ENCODE measurements around the gene LIFR. TPM values are rescaled to one million over a fixed set of nuclear protein-coding genes. Genes with fewer than 3 reads are reported as not detected.
"Not testable (repeated sequence)": the region's sequence is repeated elsewhere in the genome, so short reads cannot be mapped to it uniquely, and the experiment has no call there.

The LIFR gene
- total RNA-seq, 2 donors from 2014 or later: 68.5 to 120 TPM

DNA sequence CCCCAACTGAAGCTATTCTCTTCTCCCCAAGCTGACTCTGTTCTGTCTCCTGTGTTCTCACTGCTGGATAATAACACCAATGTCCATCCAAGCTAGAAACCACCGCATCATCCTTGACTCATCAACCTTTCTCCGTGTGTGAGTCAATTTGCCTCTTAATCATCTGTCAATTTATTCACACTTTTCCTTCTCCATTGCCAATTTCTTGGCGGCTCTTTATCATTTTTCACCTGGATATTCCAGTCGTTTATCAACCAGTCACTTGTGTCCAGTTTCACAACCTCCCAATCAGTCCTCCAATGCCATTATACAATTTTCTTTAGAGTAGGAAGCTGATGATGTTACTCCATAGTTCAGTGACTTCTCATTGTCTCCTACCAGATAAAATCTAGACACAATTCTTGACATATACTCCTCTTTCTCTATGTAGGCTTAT is 45.4 kb upstream of the LIFR start:
- H3K9me3 ChIP-seq: no peaks in the 10 kb centered on the region
- intact Hi-C loops (cut with DNase I): no loop called here
- no peaks in the 10 kb centered on the region for H3K27me3 ChIP-seq (replicated peaks; ENCODE audit: insufficient read depth)
- H3K4me3 ChIP-seq: no peak overlapping the region
- WGBS: 74% methylated on average over 4 of the region's 4 CpGs
- no peak for DNase-seq (ENCODE audit: low spot score)
- H3K4me1 ChIP-seq (replicated peaks): no peaks in the 10 kb centered on the region
- TF ChIP-seq POLR2AphosphoS5 (IDR thresholded peaks at IDR 0.05) (no peak), CTCF (IDR thresholded peaks at IDR 0.05) (no peak), POLR2A (IDR thresholded peaks at IDR 0.05) (no peak)
- no peaks in the 10 kb centered on the region for H3K36me3 ChIP-seq
- no peak overlapping the region for H3K27ac ChIP-seq

DNA sequence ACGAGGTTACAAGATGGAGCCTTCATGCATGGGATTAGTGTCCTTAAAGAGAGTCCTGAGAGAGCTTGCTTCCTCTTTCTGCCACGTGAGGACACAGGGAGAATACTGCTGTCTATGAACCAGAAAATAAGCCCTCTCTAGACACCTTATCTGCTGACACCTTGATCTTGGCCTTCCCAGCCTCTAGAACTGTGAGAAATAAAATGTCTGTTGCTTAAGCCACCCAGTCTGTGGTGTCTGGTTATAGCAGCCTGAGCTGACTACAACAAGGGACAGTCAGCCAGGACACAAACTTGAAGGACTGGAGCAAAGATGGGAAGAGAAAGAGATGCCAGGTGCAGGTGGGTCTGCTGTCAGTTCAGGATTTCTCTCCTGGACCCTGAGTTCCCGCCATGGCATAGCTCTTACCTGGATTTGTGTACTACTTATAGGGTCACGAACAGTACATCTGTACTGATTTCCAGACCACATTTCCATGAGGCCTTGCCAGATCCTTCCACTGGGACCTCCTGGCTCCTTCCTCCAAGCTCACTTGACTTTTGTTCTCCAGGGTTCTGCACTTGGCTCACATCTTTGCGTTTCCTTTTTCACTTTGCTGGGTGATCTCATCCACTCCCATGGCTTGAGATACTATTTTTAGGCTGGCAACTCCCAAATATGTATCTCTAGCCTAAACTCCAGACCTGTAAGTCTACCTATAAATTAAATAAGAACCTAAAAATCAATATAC is 44.9 kb upstream of the LIFR start:
- DNase-seq (ENCODE audit: low spot score): no peak
- H3K4me3 ChIP-seq: no peak overlapping the region
- H3K9me3 ChIP-seq: no peaks in the 10 kb centered on the region
- intact Hi-C loops (cut with DNase I): no loop called here
- H3K27ac ChIP-seq: peak overlapping the region in 1 of 2 donors; percentile 44
- 72% methylated on average over 5 of the region's 5 CpGs for WGBS
- no peaks in the 10 kb centered on the region for H3K36me3 ChIP-seq
- no peaks in the 10 kb centered on the region for H3K4me1 ChIP-seq (replicated peaks)
- no peaks in the 10 kb centered on the region for H3K27me3 ChIP-seq (replicated peaks; ENCODE audit: insufficient read depth)
- TF ChIP-seq POLR2A (IDR thresholded peaks at IDR 0.05) (no peak), POLR2AphosphoS5 (IDR thresholded peaks at IDR 0.05) (peak; percentile 20), CTCF (IDR thresholded peaks at IDR 0.05) (no peak)

DNA sequence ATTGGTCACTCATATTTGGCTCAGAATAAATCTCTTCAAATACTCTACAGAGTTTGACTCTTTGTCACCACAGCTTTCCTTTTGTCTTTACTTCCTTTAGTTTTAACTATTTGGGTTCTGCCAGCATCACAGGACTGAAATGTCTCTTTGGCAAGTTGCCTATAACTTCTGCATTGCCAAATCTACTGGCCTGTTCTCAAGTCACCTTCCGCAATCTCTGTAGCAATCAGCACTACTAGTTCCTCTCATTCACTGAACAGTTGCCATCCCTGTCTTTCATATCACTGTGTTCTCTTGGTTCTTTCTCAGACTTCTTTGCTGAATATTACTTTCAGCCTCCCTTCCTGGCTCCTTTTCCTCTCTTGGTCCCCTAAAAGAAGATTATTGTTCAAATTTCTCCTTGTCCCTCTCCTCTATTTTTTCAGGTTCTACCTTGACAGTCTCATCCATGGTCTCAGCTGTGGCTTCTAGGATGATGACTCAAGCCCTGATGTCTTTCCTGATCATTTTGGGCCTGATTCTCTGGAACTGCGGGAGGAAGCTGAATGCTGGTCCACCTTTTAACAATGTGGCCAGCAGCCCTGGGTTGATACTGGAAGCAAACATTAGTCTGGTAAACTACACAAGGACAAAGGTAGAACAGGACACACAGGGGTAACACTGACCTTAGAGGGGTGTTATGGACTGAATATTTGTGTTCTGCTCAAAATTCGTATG is 44.0 kb upstream of the LIFR start:
- H3K27ac ChIP-seq: peak overlapping the region in 1 of 2 donors; percentile 44

GRCh38 chr5:38599751-38600150 is 43.3 kb upstream of the LIFR start:
- H3K36me3 ChIP-seq; H3K9me3 ChIP-seq; DNase-seq (ENCODE audit: low spot score); H3K27ac ChIP-seq; H3K4me1 ChIP-seq (replicated peaks); intact Hi-C loops (cut with DNase I); H3K4me3 ChIP-seq; H3K27me3 ChIP-seq (replicated peaks; ENCODE audit: insufficient read depth): not testable (repeated sequence)

More for the DNA sequence above, 44.0 kb upstream of the LIFR start:
- H3K27me3 ChIP-seq (replicated peaks; ENCODE audit: insufficient read depth): no peaks in the 10 kb centered on the region
- no peak for DNase-seq (ENCODE audit: low spot score)
- intact Hi-C loops (cut with DNase I): no loop called here
- H3K4me1 ChIP-seq (replicated peaks): no peaks in the 10 kb centered on the region
- no peaks in the 10 kb centered on the region for H3K9me3 ChIP-seq
- no peak overlapping the region for H3K4me3 ChIP-seq
- 80% methylated on average over 3 of the region's 3 CpGs for WGBS
- no peaks in the 10 kb centered on the region for H3K36me3 ChIP-seq
- TF ChIP-seq CTCF (IDR thresholded peaks at IDR 0.05): no peak
- no peak for TF ChIP-seq POLR2A (IDR thresholded peaks at IDR 0.05)
- TF ChIP-seq POLR2AphosphoS5 (IDR thresholded peaks at IDR 0.05): no peak

DNA sequence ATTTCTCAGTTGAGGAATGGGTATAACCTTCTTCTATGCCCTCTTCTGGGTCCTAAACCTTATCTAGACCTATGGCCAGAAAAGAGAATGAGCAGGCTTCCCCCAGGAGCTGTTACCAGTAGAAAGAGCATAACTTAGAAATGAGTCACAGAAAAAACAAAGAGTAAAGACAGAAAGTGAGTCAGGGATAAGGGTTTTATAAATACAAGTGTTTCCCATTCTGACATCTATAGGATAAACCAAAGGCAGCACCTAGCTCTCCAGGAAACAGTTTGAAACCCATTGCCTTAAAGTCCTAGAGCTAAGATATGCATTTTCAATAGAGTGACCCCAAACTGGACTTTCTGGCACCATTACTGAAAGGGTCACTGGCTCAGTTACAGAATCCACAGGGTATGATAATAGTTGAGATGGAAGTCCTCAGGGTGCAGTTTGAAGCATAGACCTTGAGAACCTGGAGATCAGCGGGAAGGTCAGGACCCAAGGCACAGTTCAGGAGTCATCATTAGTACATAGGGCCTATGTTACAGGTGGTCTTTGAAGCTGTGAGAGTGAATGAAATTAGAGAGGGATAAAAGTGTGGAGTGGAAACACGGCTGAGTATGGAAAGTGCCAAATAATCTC is 42.7 kb upstream of the LIFR start:
- intact Hi-C loops (cut with DNase I): no loop called here
- H3K27ac ChIP-seq: no peak overlapping the region
- no peak for DNase-seq (ENCODE audit: low spot score)

More for the DNA sequence above, 42.7 kb upstream of the LIFR start:
- H3K27me3 ChIP-seq (replicated peaks; ENCODE audit: insufficient read depth): no peaks in the 10 kb centered on the region
- H3K36me3 ChIP-seq: no peaks in the 10 kb centered on the region
- H3K9me3 ChIP-seq: no peaks in the 10 kb centered on the region
- TF ChIP-seq CTCF (IDR thresholded peaks at IDR 0.05) (no peak), POLR2AphosphoS5 (IDR thresholded peaks at IDR 0.05) (no peak), POLR2A (IDR thresholded peaks at IDR 0.05) (no peak)
- H3K4me1 ChIP-seq (replicated peaks): no peaks in the 10 kb centered on the region
- 94% methylated on average over 2 of the region's 2 CpGs for WGBS
- H3K4me3 ChIP-seq: no peak overlapping the region

Data from prostate gland (tissue), 2 donors.